ENCODE data around the gene RSAD2. TPM values are rescaled to one million over a fixed set of nuclear protein-coding genes. Genes with fewer than 3 reads are reported as not detected.
A peak's percentile ranks its signal among the peaks of the same experiment; 100 is the strongest.
"Not testable (repeated sequence)": the region's sequence is repeated elsewhere in the genome, so short reads cannot be mapped to it uniquely, and the experiment has no call there.

Gene RSAD2
- total RNA-seq, 4 donors from 2014 or later = 3.7 to 7.0 (median 5.8) TPM

GRCh38 chr2:6856548-6856920, 21.0 kb upstream of the RSAD2 start:
- H3K27ac ChIP-seq (replicated peaks in 1 of 4) = no peak overlapping the region
- intact Hi-C loops (cut with DNase I) = no loop called here
- H3K4me3 ChIP-seq = no peak overlapping the region
- TF ChIP-seq CTCF (IDR thresholded peaks at IDR 0.05) (no peak), POLR2A (IDR thresholded peaks at IDR 0.05; ENCODE audit: low read depth) (no peak), EP300 (IDR thresholded peaks at IDR 0.05) (no peak), POLR2AphosphoS5 (IDR thresholded peaks at IDR 0.05) (no peak)
- H3K36me3 ChIP-seq = peaks cover 0 to 84% (median 38%) of the 10 kb centered on the region in 4 donors
- DNase-seq (ENCODE audit: extremely low spot score) = no peak
- H3K4me1 ChIP-seq = no peaks in the 10 kb centered on the region
- H3K9me3 ChIP-seq = peaks cover 0 to 15% (median 12%) of the 10 kb centered on the region in 4 donors
- H3K27me3 ChIP-seq = no peaks in the 10 kb centered on the region
- 67% methylated on average over 1 of the region's 1 CpG for WGBS

GRCh38 chr2:6858466-6859027, 19.0 kb upstream of the RSAD2 start:
- peaks cover 0 to 71% (median 34%) of the 10 kb centered on the region in 4 donors for H3K36me3 ChIP-seq
- H3K4me3 ChIP-seq; H3K27ac ChIP-seq (replicated peaks in 1 of 4); DNase-seq (ENCODE audit: extremely low spot score); intact Hi-C loops (cut with DNase I); H3K27me3 ChIP-seq; H3K4me1 ChIP-seq: not testable (repeated sequence)
- 98% methylated on average over 4 of the region's 4 CpGs for whole genome bisulfite sequencing
- peaks cover 0 to 15% (median 12%) of the 10 kb centered on the region in 4 donors for H3K9me3 ChIP-seq

- Histone ChIP-seq H3K27me3 (no peaks in the 10 kb centered on the region), H3K4me1 (peaks cover 12 to 20% (median 17%) of the 10 kb centered on the region in 4 donors), H3K27ac (replicated peaks in 1 of 4) (no peak overlapping the region), H3K4me3 (no peak overlapping the region), H3K36me3 (peaks cover 0 to 56% (median 34%) of the 10 kb centered on the region in 4 donors), H3K9me3 (peaks cover 0 to 15% (median 12%) of the 10 kb centered on the region in 4 donors)
- no peak for DNase-seq (ENCODE audit: extremely low spot score)
- no peak for TF ChIP-seq POLR2AphosphoS5 (IDR thresholded peaks at IDR 0.05)
- no peak for TF ChIP-seq EP300 (IDR thresholded peaks at IDR 0.05)
- TF ChIP-seq CTCF (IDR thresholded peaks at IDR 0.05) = no peak
- no peak for TF ChIP-seq POLR2A (IDR thresholded peaks at IDR 0.05; ENCODE audit: low read depth)
- WGBS = 95% methylated on average over 3 of the region's 3 CpGs
- intact Hi-C loops (cut with DNase I) = no loop called here
These were observed 17.3 kb upstream of the RSAD2 start for GRCh38 chr2:6860296-6860695.

GRCh38 chr2:6863792-6864191, 13.8 kb upstream of the RSAD2 start:
- Histone ChIP-seq H3K27ac (replicated peaks in 1 of 4) (peak overlapping the region in 1 of 4 donors; percentile 93), H3K4me1 (peaks cover 20 to 33% (median 27%) of the 10 kb centered on the region in 4 donors), H3K27me3 (no peaks in the 10 kb centered on the region), H3K9me3 (peaks cover 0 to 10% (median 7%) of the 10 kb centered on the region in 4 donors), H3K4me3 (no peak overlapping the region), H3K36me3 (peaks cover 0 to 35% (median 27%) of the 10 kb centered on the region in 4 donors)
- WGBS = 82% methylated on average over 6 of the region's 6 CpGs
- no peak for TF ChIP-seq POLR2A (IDR thresholded peaks at IDR 0.05; ENCODE audit: low read depth)
- intact Hi-C loops (cut with DNase I) = no loop called here
- DNase-seq (ENCODE audit: extremely low spot score) = no peak

- H3K27me3 ChIP-seq = no peaks in the 10 kb centered on the region
- DNase-seq (ENCODE audit: extremely low spot score) = no peak
- H3K9me3 ChIP-seq = peaks cover 0 to 5% (median 4%) of the 10 kb centered on the region in 4 donors
- H3K27ac ChIP-seq (replicated peaks in 1 of 4) = peak overlapping the region in 1 of 4 donors; percentile 93
- intact Hi-C loops (cut with DNase I) = no loop called here
- WGBS = 70% methylated on average over 8 of the region's 8 CpGs
- peaks cover 20 to 33% (median 27%) of the 10 kb centered on the region in 4 donors for H3K4me1 ChIP-seq
- peaks cover 0 to 30% (median 22%) of the 10 kb centered on the region in 4 donors for H3K36me3 ChIP-seq
- TF ChIP-seq POLR2AphosphoS5 (IDR thresholded peaks at IDR 0.05) (no peak), CTCF (IDR thresholded peaks at IDR 0.05) (no peak), EP300 (IDR thresholded peaks at IDR 0.05) (no peak), POLR2A (IDR thresholded peaks at IDR 0.05; ENCODE audit: low read depth) (no peak)
- peak overlapping the region; percentile 83 to 92 (median 85) for H3K4me3 ChIP-seq
These were observed 13.3 kb upstream of the RSAD2 start for GRCh38 chr2:6864231-6864754.

Data from esophagus muscularis mucosa (tissue), 4 donors.